GM21390 (cell line): ENCODE results near the gene ZNF273.

ENCODE experiments used
- ATAC-seq: cut with Tn5 transposase; IDR thresholded peaks from one replicate; pipeline ENCODE4 v1.9.1; 2021; ENCODE audit not compliant: unreplicated experiment

ZNF273 gene

DNA sequence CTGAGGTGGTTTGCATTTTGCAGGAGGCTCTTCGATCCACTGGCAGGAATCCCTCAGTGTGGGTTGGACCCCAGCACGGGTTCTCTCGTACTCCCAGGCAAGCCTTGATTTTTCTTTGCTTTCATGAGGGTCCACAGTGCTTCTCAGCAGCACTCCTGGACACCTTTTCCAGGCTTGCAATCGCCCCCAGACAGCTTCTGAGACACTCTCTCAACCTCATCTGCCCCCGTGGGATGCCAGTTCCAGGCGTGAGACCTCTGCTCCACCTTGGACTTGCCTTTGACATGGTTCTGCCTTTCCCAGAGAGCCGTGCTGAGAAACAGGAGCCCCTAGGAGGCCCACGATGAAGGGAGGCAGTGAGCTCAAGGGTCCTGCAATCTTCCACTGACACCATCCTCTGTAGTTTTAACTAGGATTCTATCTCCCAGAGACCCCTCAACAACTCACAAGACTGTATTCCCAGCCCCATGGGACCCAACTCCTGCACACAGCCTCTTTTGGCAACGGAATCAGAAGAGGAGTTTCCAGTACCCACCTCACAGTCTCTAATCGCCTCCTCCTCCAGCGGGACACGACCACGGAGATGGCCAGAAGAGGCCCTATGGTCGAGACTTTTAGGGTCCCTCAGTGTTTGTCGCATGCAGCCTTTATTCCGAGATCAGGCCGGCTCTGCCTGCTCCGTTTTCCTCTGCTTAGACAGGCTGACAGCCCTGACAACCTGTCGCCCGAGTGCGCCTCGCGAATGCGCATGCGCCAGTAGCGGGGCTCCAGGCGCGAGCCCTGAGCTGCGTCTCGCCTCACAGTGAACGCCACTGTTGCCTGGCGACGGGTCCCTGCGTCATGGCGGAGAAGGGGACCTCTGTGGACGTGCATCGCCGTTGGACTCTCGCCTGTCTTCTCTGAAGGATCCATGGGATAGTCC is 26.0 kb upstream of the ZNF273 start:
- no peak for ATAC-seq

GRCh38 chr7:64877714-64878610 is 25.1 kb upstream of the ZNF273 start:
- no peak for ATAC-seq

DNA sequence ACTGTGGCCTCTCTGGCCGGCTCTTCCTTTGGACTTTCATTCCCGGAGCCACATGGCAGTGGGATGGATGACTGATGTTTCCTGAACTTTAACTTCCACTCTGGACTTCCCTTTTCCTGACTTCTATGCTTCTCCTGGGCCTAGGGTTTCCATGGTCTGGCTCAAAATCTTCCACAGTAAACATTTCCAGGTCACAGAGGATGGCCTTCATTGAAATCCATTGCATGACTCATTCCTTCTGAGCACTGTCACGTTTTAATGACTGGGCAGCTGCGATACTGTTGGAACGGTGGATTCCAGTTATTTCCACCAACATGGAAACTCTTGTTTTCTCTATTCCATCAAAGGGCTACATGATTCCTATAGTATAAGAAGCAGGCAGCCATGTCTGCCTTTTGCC is 24.4 kb upstream of the ZNF273 start:
- no peak for ATAC-seq

DNA sequence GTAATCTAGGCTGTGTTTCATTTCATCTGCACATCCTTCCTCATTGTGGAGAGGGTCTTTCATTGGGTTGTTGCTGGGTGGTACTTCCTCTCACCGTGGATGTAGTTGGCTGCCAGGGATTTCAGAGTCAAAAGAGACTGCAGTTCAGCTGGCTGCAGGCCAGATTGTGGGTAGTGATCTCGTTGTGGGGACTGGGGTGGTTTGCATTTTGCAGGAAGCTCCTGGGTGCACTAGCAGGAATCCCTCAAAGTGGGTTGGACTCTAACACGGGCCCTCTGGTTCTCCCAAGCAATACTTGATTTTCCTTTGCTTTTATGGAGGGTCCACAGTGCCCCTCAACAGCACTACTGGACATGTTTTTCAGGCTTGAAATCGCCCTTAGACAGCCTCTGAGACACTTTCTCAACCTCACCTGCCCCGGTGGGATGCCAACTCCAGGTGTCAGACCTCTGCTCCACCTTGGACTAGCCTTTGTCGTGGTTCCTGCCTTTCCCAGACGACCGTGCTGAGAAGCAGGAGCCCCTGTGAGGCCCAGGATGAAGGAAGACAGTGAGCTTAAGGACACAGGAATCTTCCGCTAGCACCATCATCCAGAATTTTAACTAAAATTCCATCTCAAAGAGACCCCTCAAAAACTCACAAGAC is 23.9 kb upstream of the ZNF273 start:
- no peak for ATAC-seq

DNA sequence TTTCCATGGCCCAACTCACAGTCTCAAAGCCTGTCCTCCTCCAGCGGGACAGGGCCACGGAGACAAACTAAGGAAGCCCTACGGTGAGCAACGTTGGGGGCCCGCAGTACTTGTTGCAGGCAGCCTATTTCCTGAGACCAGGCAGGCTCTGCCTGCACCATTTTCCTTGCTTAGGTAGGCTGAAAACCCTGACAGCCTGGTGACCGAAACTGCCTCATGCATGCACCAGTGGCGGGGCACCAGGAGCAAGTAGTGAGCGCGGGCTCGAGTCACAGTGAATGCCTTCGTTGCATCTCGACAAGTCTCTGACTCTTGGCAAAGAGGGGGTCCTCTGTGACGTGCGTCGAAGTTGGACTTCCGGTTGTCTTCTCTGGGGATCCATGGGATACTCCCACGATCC is 23.3 kb upstream of the ZNF273 start:
- ATAC-seq = no peak

DNA sequence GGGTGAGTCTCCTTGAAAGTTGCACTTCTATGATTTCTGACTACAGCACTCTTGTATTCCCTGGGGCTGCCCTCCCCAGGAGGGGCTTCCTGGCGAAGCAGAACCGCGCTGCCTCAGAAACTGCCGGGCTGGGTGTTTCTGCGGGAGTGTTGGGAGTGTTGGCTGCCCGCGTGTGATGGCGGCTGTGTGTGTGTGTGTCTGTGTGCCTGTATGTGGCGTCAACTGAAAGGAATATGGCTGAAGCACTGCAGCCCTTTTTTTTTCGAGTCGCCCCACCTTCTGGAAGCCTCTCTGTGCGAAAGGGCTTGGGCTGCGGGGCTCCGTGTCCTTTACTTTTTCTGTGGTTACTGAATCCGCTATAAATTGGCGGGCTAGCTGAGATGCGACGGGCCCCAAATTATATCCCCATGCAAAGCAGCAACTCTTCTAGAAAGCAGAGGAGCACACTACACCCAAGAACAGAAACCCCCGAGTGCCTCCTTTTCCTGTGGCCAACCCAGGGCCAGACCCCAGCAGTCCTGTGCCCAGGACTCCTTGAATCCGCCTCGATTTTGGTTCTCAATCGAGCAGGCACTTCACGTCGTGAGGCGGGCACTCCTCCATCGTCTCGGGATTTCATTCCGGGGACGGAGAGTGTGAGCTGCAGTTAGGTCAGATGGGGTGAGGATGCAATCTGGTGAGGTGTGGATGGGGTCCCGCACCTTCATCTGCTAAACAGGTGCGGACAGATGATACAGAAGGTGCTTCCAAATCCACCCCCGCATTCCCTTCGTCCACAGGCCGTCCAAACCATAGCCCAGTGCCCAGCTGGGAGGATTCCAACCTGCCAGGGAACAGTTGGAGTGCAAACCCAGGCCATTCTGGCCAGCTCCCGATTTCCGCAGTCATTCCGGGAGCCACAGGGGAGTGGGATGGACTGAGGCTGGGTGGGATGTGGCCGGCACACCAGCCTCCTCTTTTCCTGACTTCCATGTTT is 22.5 kb upstream of the ZNF273 start:
- ATAC-seq = no peak

GRCh38 chr7:64881461-64882287 is 21.4 kb upstream of the ZNF273 start:
- ATAC-seq = no peak

DNA sequence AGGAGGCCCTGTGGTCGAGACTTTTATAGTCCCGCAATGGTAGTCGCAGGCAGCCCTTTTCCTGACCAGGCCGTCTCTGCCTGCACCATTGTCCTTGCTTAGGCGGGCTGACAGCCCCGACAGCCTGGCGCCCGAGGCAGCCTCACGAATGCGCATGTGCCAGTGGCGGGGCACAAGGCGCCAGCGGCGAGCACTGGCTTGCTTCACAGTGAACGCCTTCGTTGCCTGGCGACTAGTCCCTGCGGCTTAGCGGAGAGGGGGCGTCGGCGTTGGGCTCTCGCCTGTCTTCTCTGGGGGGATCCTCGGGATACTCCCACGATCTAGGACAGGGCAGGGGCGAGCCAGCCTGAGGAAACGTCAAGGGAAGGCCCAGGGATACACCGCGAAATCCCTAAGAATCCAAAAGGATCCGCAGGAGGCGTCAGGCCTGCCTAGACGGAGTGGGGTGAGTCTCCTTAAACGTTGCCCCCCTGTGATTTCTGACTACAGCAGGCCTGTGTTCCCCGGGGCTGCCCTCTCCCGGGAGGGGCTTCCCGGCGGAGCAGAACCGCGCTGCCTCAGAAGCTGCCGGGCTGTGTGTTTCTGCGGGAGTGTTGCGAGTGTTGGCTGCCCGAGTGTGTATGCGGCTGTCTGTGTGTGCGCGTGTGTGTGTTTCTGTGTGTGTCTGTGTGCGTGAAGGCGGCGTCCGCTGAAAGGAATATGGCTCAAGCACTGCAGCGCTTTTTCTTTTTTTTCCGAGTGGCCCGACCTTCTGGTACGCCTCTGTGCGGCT is 20.5 kb upstream of the ZNF273 start:
- ATAC-seq = no peak

DNA sequence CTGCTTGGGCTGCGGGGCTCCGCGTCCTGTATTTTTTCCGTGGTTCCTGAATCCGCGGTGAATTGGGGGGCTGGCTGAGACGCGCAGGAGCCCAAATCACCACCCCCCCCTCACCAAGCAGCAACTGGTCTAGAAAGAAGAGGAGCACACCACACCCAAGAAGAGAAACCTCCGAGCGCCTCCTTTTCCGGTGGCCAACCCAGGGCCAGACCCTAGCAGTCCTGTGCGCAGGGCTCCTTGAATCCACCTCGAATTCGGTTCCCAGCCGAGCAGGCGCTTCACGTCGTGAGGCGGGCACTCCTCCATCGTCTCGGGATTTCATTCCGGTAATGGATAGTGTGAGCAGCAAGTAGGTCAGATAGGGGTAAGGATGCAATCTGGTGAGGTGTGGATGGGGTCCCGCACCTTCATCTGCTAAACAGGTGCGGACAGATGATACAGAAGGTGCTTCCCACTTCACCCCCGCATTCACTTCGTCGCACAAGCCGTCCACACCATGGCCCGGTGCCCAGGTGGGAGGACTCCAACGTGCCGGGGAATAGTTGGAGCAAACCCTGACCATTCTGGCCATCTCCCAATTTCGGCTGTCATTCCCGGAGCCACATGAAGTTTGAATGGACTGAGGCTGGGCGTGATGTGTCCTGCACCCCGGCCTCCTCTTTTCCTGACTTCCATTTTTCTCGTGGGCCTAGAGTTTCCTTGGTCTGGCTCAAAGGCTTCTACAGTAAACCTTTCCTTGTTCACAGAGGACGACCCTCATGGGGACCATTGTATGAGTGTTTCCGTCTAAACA is 19.8 kb upstream of the ZNF273 start:
- no peak for ATAC-seq

DNA sequence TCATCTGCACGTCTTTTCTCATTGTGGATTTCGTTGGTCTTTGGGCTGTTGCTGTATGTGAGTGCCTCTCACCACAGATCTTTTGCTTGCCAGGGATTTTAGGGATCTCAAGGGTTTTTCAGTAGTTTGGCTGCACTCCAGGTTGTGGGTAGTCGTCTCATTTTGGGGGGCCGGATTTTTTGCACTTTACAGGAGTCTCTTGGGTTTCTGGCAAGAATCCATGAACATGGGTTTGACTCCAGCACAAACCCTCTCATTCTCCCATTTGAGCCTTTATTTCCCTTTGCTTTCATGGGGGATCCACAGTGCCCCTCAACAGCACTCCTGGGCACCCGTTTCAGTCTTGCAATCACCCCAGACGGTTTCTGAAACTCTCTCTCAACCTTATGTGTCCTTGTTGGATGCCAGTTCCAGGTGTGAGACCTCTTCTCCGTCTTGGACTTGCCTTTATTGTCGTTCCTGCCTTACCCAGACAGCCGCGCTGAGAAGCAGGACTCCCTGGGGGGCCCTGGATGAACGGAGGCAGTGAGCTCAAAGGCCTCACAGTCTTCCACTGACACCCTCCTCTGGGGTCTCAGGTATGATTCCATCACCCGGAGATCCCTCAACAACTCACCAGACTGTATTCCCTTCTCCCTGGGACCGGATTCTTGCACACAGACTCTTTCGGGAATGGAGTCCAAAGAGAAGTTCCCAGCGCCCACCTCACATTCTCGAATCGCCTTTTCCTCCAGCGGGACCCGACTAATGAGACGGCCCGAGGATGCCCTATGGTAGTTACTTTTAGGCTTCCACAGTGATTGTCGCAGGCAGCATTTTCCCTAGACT is 18.8 kb upstream of the ZNF273 start:
- no peak for ATAC-seq

DNA sequence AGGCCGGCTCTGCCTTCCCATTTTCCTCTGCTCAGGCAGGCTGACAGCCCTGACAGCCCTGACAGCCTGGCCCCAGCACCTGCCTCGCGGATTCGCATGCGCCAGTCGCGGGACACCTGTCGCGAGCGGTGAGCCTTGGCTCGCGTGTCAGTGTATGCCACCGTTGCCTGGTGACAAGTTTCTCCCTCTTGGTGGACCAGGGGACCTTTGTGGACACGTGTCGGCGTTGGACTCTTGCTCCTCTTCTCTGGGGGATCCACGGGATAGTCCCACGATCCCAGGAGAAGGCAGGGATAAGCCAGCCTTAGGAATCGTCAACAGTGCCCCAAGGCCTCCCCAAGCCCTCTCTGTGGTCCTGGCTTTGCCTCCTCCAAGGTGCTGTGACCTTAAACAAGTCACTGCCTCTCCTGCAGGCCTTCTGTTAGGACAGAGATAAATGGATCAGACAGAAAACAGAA is 18.1 kb upstream of the ZNF273 start:
- no peak for ATAC-seq

DNA sequence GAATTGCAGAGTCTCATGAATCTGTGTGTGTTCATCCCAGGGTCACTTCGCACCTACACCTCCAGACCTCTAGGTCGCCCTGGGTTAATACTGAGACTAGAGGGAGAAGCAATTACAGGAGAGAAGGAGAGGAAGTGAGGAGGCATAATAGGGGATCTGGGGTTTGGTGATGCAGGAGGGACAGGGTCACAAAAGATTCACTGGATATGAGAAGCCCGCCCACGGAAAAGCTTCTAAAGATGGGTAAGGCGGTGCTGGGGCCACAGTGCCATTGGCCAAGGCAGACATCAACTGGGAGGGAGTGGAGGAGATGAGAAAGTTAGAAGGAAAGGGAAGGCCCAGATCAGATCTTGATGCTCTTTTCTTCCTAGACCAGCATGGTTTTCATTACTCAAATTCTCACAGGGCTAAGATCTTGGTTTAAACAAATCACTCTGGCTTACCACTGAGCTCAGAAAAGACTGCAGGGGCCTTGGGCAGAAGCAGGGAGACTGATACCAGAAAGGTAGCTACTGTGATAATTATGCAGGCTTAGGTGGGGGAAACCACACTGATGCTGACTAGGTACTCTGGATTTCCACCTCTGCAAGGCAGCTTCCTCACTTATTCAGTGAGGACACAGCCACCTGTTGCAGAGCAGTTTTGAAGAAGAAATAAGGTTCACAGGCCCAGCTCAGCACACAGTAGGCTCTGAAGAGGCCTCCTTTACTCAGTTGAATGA is 17.4 kb upstream of the ZNF273 start:
- ATAC-seq = no peak

DNA sequence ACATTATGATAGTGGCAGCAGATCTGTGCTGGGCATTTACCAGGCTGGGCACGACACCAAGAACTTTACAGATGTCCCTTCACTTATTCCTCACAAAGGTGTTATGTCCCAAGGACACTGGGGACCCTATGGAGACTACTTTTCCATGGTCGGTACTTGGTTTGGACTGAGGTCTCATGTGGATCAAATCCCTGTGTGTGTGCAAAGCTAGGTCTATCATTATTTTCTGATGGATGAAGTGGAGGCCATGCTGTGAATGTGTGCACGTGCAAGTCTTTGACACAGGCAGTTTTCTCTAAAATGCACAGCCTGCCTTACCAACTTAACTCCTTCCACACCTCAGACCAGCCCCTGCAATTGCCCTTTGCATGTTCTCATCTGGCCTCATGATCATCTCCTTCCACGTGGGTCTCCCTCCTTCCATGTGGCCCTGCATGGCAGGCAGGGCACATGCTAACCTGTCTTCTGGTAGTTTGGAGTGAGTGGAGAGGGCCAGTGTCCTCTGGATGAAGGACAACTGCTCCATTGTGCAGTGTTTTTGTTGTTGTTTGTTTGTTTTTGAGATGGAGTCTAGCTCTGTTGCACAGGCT is 16.0 kb upstream of the ZNF273 start:
- ATAC-seq = no peak

GRCh38 chr7:64887756-64888508 is 15.1 kb upstream of the ZNF273 start:
- ATAC-seq = no peak

GRCh38 chr7:64888561-64888900 is 14.5 kb upstream of the ZNF273 start:
- ATAC-seq = no peak
